GM23248 (cell line): ENCODE results near the gene LRRC49.

Experiments used
- EZH2 ChIP-seq: fragments of 200-600 bp; sonication (generic); IDR thresholded peaks from 2 replicates; pipeline ENCODE4 v1.6.1; 2018; ENCODE audit warnings: antibody characterized with exemption, mild to moderate bottlenecking; ENCODE audit not compliant: insufficient read depth, poor library complexity, severe bottlenecking
- EZH2phosphoT487 ChIP-seq: fragments of 200-600 bp; sonication (generic); IDR thresholded peaks from 2 replicates; pipeline ENCODE4 v1.6.1; 2018; ENCODE audit warnings: antibody characterized with exemption, moderate library complexity, mild to moderate bottlenecking, low read depth; ENCODE audit not compliant: insufficient read depth

GRCh38 chr15:70906842-70907241, 14.2 kb downstream of the LRRC49 start:
- TF ChIP-seq EZH2phosphoT487 (no peak), EZH2 (no peak)
